Parathyroid adenoma (tissue), 2 donors: ENCODE data around the gene CACYBP.

ENCODE experiments used
- H2AFZ ChIP-seq: fragments of 300-600 bp; sonication (generic); one replicate; pipeline ENCODE4 v1.7.0; 2017; ENCODE audit warnings: antibody characterized with exemption, mild to moderate bottlenecking
- H3K27ac ChIP-seq: fragments of 300-600 bp; sonication (generic); one replicate; pipeline ENCODE4 v1.7.0; 2017
- H3K27me3 ChIP-seq: fragments of 300-600 bp; sonication (generic); one replicate; pipeline ENCODE4 v1.7.0; 2017; ENCODE audit warnings: low read length; ENCODE audit not compliant: control insufficient read depth, insufficient read depth
- H3K36me3 ChIP-seq: fragments of 300-600 bp; sonication (generic); one replicate; pipeline ENCODE4 v1.7.0; 2017; ENCODE audit warnings: low read length; ENCODE audit not compliant: control insufficient read depth, insufficient read depth
- H3K4me1 ChIP-seq: fragments of 300-600 bp; sonication (generic); one replicate; pipeline ENCODE4 v1.7.0; 2017; ENCODE audit warnings: control low read depth
- H3K4me2 ChIP-seq: fragments of 300-600 bp; sonication (generic); one replicate; pipeline ENCODE4 v1.7.0; 2017; ENCODE audit warnings: low read length
- H3K4me3 ChIP-seq: fragments of 300-600 bp; sonication (generic); one replicate; pipeline ENCODE4 v1.7.0; 2017; ENCODE audit warnings: low read depth, low read length
- H3K79me2 ChIP-seq: fragments of 300-600 bp; sonication (generic); one replicate; pipeline ENCODE4 v1.7.0; 2017; ENCODE audit warnings: control low read depth
- H3K9ac ChIP-seq: fragments of 300-600 bp; sonication (generic); one replicate; pipeline ENCODE4 v1.7.0; 2017; ENCODE audit warnings: mild to moderate bottlenecking
- H3K9me3 ChIP-seq: fragments of 300-600 bp; sonication (generic); one replicate; pipeline ENCODE4 v1.7.0; 2017; ENCODE audit warnings: low read length; ENCODE audit not compliant: control insufficient read depth
- TF ChIP-seq, protein P1 (sequence below): fragments of 300-600 bp; sonication (generic); IDR thresholded peaks from one replicate; pipeline ENCODE4 v1.7.0; 2017; ENCODE audit warnings: antibody characterized with exemption, mild to moderate bottlenecking
- donor health status: primary hyperparathyroidism.

The CACYBP gene

DNA sequence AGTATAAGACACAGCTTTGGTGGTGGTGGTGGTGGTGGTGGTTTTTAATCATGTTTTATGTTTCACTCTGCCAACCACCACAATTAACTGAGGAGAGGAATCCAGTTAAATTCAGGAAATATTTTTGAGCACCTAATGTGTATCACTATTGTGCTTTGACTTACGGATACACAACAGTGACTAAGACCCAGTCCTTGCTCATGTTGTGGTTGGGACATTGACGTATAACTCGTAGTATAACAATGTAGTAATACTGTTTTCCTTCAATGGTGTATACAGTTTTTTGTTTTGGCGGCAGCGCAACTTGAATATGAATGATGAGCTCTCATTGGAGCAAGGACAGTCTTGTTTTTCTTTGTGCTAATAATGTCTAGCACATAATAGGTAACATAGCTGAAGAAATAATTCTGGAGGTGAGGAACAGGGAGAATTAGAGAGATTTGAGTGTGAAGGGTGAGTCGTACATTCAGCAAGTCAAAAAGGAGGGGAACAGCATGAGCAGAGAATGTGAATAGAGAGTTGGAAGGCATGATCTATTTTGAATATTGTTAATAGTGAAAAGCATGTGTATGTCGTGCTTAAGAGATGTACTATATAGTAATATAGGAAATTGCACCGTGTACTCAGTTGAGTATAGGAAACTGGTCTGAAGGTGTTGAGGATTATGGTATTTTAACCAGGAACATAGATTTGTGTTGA lies 5.5 kb downstream of the CACYBP start:
- Histone ChIP-seq H3K36me3 (no peaks in the 10 kb centered on the region), H3K9me3 (no peaks in the 10 kb centered on the region), H3K4me2 (no peak overlapping the region), H3K27ac (no peak overlapping the region), H3K9ac (no peak overlapping the region), H3K4me3 (no peak overlapping the region), H3K79me2 (peaks cover 2% of the 10 kb centered on the region), H2AFZ (no peak overlapping the region), H3K4me1 (no peaks in the 10 kb centered on the region), H3K27me3 (no peaks in the 10 kb centered on the region)
- TF ChIP-seq, protein P1, sequence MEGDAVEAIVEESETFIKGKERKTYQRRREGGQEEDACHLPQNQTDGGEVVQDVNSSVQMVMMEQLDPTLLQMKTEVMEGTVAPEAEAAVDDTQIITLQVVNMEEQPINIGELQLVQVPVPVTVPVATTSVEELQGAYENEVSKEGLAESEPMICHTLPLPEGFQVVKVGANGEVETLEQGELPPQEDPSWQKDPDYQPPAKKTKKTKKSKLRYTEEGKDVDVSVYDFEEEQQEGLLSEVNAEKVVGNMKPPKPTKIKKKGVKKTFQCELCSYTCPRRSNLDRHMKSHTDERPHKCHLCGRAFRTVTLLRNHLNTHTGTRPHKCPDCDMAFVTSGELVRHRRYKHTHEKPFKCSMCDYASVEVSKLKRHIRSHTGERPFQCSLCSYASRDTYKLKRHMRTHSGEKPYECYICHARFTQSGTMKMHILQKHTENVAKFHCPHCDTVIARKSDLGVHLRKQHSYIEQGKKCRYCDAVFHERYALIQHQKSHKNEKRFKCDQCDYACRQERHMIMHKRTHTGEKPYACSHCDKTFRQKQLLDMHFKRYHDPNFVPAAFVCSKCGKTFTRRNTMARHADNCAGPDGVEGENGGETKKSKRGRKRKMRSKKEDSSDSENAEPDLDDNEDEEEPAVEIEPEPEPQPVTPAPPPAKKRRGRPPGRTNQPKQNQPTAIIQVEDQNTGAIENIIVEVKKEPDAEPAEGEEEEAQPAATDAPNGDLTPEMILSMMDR, result no peak

DNA sequence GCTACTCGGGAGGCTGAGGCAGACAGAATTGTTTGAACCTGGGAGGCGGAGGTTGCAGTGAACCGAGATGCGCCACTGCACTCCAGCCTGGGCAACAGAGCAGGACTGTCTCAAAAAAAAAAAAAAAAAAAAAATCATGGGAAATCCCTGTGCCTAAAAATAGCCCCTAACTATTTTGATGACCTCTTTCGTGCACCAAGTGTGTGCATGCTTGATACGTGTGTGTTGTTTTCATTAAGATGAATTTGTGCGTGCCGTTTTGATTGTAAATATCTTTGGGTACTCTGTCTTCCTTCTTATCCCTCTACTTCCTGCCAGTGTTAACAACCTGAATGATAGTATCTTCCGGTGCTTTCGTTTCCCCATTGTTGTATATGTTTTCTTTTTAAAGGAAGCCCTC lies 9.8 kb downstream of the CACYBP start:
- Histone ChIP-seq H3K9me3 (no peaks in the 10 kb centered on the region), H3K79me2 (no peaks in the 10 kb centered on the region), H2AFZ (no peak overlapping the region), H3K27ac (no peak overlapping the region), H3K9ac (no peak overlapping the region), H3K27me3 (no peaks in the 10 kb centered on the region), H3K4me3 (no peak overlapping the region), H3K4me2 (no peak overlapping the region), H3K4me1 (no peaks in the 10 kb centered on the region), H3K36me3 (no peaks in the 10 kb centered on the region)
- TF ChIP-seq, protein P1, result no peak

DNA sequence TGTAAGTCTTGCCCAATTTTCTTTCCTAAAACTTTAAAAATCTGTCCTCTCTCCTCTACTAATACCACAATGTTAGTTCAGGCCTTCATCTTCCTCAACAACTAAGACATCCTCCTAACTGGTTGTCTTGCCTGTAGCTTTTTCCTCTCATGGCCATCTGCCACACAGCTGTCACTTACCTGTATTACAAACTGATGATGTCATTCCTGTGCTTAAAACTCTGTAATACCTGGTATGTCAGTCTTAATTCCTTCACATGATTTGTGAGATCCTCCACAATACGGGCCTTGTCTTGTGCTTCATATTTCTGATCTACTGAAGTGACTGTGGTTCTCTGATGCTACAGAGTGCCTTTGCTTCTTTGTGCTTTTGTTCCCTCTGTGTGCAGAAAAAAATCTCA lies 13.7 kb downstream of the CACYBP start:
- Histone ChIP-seq H3K4me2 (no peak overlapping the region), H3K9ac (no peak overlapping the region), H3K9me3 (no peaks in the 10 kb centered on the region), H2AFZ (no peak overlapping the region), H3K36me3 (no peaks in the 10 kb centered on the region), H3K27me3 (no peaks in the 10 kb centered on the region), H3K27ac (no peak overlapping the region), H3K4me3 (no peak overlapping the region), H3K4me1 (no peaks in the 10 kb centered on the region), H3K79me2 (no peaks in the 10 kb centered on the region)
- TF ChIP-seq, protein P1, result no peak

DNA sequence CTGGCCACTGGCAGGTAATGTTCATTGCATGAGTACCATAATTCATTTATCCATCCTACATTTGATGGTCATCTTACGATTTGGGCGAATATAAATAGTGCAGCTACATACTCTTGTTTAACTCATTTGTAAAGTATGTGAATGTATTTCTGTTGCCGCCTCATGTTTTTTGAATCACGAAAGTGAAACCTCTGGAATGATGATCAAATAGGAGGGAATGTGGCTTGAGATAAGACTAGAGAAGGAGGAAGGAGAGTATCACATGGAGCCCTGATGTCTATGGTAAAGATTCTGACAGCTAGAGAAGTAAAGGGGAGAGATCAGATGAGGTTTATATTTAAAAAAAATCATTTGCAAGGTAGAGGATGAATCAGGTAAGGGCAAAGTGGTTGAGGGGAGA lies 15.5 kb downstream of the CACYBP start:
- Histone ChIP-seq H2AFZ (no peak overlapping the region), H3K36me3 (no peaks in the 10 kb centered on the region), H3K27me3 (no peaks in the 10 kb centered on the region), H3K9me3 (no peaks in the 10 kb centered on the region), H3K4me3 (no peak overlapping the region), H3K9ac (no peak overlapping the region), H3K4me2 (no peak overlapping the region), H3K79me2 (no peaks in the 10 kb centered on the region), H3K27ac (no peak overlapping the region), H3K4me1 (no peaks in the 10 kb centered on the region)
- TF ChIP-seq, protein P1, result no peak

DNA sequence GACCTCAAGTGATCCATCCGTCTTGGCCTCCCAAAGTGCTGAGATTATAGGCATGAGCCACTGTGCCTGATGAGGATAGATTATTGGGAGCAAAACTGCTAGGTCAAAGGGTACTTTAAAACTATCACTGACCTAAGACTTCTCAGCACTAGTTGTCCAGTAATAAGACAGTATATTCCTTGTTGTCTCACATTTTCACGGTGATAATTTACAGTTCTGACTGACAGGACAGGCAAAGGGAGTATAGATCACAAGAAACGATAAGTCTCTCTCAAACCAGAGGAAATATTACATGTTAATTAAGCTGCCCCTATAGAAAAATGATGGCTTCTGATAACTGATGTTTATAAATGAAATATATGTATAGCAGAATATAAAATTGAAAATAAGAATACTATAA lies 19.8 kb downstream of the CACYBP start:
- Histone ChIP-seq H3K27ac (no peak overlapping the region), H3K36me3 (no peaks in the 10 kb centered on the region), H3K4me2 (no peak overlapping the region), H3K9me3 (no peaks in the 10 kb centered on the region), H3K4me1 (no peaks in the 10 kb centered on the region), H3K9ac (no peak overlapping the region), H3K27me3 (no peaks in the 10 kb centered on the region), H2AFZ (no peak overlapping the region), H3K79me2 (peaks cover 2% of the 10 kb centered on the region), H3K4me3 (no peak overlapping the region)
- TF ChIP-seq, protein P1, result no peak
